Right renal pelvis (tissue), 4 donors: ENCODE measurements around the gene TCHP. TPM values are rescaled to one million over a fixed set of nuclear protein-coding genes. Genes with fewer than 3 reads are reported as not detected.
"Not testable (repeated sequence)": the region's sequence is repeated elsewhere in the genome, so short reads cannot be mapped to it uniquely, and the experiment has no call there.

Source experiments
- DNase-seq, 4 donors: peaks; one replicate each; pipeline ENCODE4 v3.0.0-alpha.2; 2013; ENCODE audit warnings: low read depth in 4 of 4, low spot score in 3 of 4, missing footprints in 1 of 4
- polyA plus RNA-seq, 4 donors: library from polyadenylated mRNA; unstranded; fragments of 120-200 nt; gene quantifications; one replicate each; pipeline ENCODE4 v1.2.1, GENCODE V29; 2013; ENCODE audit not compliant: insufficient read length in 4 of 4

Gene TCHP
- polyA plus RNA-seq, 4 donors, result 19.5 to 22.4 (median 20.4) TPM

GRCh38 chr12:109878749-109879148 lies 21.3 kb upstream of the TCHP start:
- DNase-seq, result no peak

- peak in 1 of 4 donors; percentile 21 for DNase-seq
Measured at GRCh38 chr12:109879351-109880042, 20.6 kb upstream of the TCHP start.

DNA sequence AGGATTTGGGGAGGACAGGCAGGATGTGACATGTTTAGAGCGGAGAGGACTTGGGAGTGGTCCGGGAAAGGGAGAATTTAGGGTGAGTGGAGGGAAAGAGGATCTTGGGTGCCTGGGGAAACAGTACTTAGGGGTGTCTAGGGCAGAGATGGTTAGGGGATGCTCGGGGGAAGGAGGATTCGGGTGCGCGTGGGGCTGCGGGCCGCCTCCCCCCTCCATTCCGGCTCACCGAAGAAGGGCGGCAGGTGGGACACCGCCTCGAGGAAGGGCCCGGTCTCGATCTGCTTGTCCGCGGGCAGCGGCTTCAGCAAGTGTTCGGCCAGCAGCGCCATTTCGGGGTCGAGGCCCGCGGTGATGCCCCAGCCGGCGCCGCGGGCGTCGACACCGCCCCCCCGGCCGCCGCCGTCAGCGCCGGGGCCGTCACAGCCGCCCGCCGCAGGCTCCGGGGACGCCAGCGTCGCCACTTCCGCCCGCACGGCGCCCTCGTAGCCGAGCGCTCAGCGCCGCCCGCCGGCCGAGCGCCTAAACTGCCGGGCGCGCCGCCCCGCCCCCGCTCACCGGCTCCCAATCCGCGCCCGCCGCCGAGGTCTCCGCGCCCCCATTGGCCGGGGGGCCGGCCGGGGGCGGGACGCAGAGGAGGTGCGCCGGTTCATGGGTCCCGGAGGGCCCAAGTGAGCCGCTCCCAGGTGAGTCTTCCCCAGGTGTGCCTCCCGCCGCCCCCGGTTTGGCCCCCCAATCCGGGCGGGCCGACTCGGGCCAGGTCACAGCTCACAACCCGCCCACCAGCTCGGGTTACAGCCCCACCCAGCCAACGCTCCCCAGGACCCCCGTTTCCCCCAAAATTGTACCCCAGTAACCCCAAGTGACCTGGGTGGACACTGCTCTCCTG lies 19.8 kb upstream of the TCHP start, which contains the start of gene GLTP:
Gene GLTP, minus strand, starts transcription at position 499 of the 889 bp plus-strand sequence. Its CDS starts 167 bp downstream, at position 332.
- DNase-seq, result peak; percentile 70 to 82 (median 72)

DNA sequence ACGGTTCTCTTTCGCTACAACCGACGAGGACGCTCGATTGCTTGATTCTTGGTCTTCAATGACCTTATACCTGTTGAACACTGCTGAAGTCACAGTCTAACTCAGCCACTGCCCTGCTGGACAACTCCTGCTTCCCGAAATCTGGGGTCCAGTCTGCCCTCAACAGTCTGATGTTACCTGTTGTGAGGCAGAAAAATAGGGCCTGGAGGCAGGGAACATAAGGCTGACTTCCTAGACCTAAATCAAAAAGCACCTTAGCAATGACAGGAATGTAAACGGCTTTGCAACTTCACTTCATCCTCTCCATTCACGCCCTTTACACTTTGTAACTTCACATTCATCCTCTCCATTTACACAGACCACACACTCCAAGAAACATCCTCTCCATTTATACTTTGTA lies 19.1 kb upstream of the TCHP start:
- no peak for DNase-seq

GRCh38 chr12:109881752-109882151 lies 18.3 kb upstream of the TCHP start:
- no peak for DNase-seq

DNA sequence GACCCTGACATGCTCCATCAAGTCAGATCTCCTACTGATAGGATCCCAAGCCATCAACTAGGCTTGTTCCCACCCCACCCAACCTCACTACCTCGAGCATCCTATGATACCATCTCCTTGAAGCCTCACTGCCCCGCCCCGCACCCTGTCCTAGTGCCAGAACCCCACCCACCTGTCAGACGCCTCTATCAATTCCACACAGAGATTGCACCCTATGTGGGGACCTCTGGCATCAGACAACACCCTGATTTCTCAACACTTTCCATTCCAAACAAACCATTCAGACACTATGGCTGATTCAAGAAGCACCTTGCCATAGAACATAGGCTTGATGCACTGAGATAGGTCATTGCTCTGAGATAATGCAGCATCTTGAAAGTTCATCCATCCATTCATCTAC lies 16.6 kb upstream of the TCHP start:
- DNase-seq, result no peak

GRCh38 chr12:109885616-109886015 lies 14.5 kb upstream of the TCHP start:
- no peak for DNase-seq

DNA sequence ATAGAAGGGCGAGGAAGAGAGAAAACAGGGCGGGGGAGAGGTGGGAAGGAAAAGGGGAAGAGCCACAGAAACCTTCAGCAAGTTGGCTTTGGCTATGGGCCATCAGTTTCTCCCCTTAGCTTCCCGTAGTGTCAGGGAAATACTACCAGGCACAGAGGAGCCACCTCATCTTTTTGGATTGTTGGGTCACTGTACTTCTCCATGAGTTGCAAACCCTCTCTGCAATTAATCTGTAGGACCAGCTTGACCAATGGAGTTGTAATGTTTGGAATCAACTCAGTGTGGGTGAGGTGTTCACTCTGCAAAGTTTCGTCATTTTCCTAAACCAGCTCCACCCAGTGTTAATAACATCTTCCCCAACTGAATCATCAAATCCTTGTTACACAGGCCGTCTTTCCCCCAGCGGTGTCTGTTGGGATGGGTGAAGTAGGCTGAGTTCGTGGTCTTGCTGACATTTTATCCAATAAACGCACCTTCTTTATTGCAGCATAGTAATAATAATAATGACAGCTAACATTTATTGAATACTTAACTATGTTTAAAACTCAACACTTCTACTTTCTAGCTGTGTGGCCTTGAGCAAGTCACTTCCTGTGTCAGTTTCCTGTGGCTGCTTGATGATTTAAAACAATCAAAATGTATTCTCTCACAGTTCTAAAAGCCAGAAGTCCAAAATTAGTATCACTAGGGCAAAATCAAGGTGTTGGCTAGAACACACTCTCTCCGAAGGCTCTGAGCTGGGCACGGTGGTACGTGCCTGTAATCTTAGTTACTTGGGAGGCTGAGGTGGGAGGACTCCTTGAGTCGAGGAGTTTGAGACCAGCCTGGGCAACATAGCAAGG lies 11.7 kb upstream of the TCHP start:
- DNase-seq, result no peak

GRCh38 chr12:109890620-109891170 lies 9.4 kb upstream of the TCHP start:
- DNase-seq, result no peak

- not testable (repeated sequence) for DNase-seq
Measured at GRCh38 chr12:109891731-109892130, 8.3 kb upstream of the TCHP start.

DNA sequence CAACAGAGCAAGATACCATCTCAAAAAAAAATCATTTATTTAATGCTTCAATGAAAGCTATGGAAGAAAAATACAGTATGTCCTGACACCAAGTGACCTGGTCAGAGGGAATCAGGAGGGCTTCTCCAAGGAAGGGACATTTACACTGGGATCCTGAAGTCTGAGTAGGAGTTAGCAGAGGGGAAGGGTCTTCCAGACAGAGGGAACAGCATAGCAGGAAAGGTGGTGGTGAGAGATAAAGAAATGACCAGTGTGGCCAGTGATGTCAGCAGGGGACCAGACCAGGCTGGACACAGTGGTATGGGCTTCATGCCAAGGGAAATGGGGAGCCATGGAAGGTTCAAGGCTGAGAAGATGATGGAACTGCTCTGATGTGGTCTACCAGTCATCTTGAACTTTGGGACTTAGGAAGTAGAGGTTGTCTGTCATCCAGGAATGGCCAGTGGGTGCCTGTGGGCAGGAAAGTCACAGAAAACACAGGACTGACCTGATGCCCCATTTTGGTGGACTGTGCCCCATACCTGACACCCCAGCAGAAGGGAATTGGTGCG lies 7.8 kb upstream of the TCHP start:
- no peak for DNase-seq

DNA sequence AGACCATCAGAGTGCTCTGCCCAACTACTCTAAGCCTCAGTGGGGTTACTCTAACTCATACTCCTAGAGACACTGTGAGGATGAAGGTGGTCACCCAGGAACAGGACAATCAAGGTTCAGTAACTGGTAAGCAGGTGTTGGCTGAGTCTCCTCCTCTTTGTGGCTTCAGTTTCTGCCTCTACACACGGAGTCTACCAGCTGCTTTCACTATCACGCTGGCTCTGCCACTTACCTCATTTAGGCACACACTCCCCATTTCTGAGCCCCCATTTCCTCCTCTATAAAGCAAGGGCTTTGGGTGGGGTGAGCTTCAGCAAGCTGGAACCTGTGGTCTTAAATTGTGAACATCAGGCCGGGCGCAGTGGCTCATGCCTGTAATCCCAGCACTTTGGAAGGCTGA lies 7.3 kb upstream of the TCHP start:
- no peak for DNase-seq

GRCh38 chr12:109893261-109893995 lies 6.6 kb upstream of the TCHP start:
- no peak for DNase-seq

DNA sequence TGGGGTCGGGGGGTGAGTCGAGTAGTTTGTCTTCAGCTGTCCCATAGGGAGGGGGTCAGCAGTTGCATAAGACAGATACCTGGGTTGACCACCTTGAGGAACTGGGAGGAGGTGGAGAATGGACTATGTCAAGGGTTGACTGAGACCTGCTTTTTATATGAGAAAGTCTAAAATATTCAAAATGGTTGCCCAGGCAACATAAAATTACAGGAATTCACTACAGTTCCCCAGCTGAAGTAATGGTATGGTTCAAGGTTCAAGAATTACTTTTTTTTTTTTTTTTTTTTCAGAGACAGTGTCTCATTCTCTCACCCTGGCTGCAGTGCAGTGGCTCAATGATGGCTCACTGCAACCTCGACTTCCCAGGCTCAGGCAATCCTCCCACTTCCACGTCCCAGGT lies 5.1 kb upstream of the TCHP start:
- no peak for DNase-seq

GRCh38 chr12:109896188-109896587 lies 3.9 kb upstream of the TCHP start:
- no peak for DNase-seq

DNA sequence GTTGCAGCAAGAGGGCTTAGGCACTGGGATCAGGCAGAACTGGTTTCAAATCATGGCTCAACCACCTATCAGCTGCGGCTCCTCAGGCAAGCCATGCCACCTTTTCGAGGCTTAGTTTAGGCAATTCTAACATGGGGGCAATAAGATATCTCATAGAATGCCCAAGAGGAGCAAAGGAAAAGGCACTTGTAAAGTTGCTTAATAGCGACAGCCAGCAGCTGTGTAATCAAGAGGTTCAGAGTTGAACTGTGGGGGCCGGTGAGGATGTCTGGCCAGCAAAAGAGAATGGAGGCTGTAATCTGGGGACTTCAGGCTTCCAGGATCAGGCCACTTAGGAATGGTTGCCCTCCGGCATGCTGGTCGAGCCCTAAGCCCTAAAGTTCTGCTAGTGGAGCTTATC lies 3.0 kb upstream of the TCHP start:
- DNase-seq, result no peak

DNA sequence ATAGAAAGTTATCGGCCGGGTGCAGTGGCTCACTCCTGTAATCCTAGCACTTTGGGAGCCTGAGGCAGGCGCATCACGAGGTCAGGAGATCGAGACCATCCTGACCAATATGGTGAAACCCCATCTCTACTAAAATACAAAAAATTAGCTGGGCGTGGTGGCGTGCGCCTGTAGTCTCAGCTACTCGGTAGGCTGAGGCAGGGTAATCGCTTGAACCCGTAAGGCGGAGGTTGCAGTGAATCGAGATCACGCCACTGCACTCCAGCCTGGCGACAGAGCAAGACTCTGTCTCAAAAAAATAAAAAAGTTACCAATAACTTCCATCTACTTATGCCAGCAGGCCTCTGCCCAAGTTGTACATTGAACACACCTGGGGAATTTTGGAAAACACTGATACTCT lies 729 bp upstream of the TCHP start:
- DNase-seq, result not testable (repeated sequence)

GRCh38 chr12:109900752-109901580 lies 892 bp downstream of the TCHP start:
- no peak for DNase-seq
